Testis (tissue), 3 donors: ENCODE results near the gene BATF. TPM values are rescaled to one million over a fixed set of nuclear protein-coding genes. Genes with fewer than 3 reads are reported as not detected.

Experiments used
- DNase-seq: peaks from one replicate; pipeline ENCODE4 v3.0.0-alpha.2; 2019
- H3K27ac ChIP-seq, 2 donors: fragments of 200-600 bp; sonication (generic); one replicate each; pipeline ENCODE4 v1.5.1; 2019
- H3K27me3 ChIP-seq: fragments of 200-600 bp; sonication (generic); one replicate; pipeline ENCODE4 v1.5.1; 2019
- H3K36me3 ChIP-seq: fragments of 200-600 bp; sonication (generic); one replicate; pipeline ENCODE4 v1.5.1; 2017; ENCODE audit warnings: low read depth; ENCODE audit errors: missing control alignments
- H3K4me1 ChIP-seq: fragments of 200-600 bp; sonication (generic); one replicate; pipeline ENCODE4 v1.5.1; 2019
- H3K4me3 ChIP-seq, 2 donors: fragments of 200-600 bp; sonication (generic); one replicate each; pipeline ENCODE4 v1.5.1; 2017 to 2019
- H3K9me3 ChIP-seq: fragments of 200-600 bp; sonication (generic); one replicate; pipeline ENCODE4 v1.5.1; 2017
- CTCF ChIP-seq, 3 experiments: fragments of 450-650 bp in 2 of 3; fragments of 200-600 bp in 1 of 3; sonication (generic) in 1 of 3; IDR thresholded peaks; one replicate each; pipeline ENCODE4 v1.5.1; 2016 to 2019; ENCODE audit warnings: antibody characterized with exemption in 3 of 3, mild to moderate bottlenecking in 2 of 3, moderate library complexity in 1 of 3
- POLR2A ChIP-seq: fragments of 450-650 bp; IDR thresholded peaks from one replicate; pipeline ENCODE4 v1.6.1; 2017; ENCODE audit warnings: antibody characterized with exemption, mild to moderate bottlenecking, moderate library complexity
- WGBS, 2 donors: methylation state at CpG; one replicate each; pipeline ENCODE4 v1.1.5; 2018; 5-methylcytosine and 5-hydroxymethylcytosine counted together
- intact Hi-C: fragments of 100-400 bp; cut with DNase I; formaldehyde crosslinking; loops from one replicate; pipeline ENCODE4 v1.15.1; 2023; ENCODE audit warnings: low total_unique reads
- polyA plus RNA-seq: library from polyadenylated mRNA; stranded (reverse); fragments of 350-450 nt; fragmentation: Illumina TruSeq; extraction: RNeasy Lipid Tissue Mini Kit (QIAGEN cat#74804); gene quantifications from one replicate; pipeline ENCODE4 v1.2.3, GENCODE V29; 2014; ENCODE audit warnings: low read depth, low replicate concordance; ENCODE audit not compliant: insufficient read depth
- total RNA-seq, 2 donors: library from RNA; depleted of rRNA; stranded (reverse); fragments of >200 nt; gene quantifications; one replicate each; pipeline ENCODE4 v1.2.3, GENCODE V29; 2016

Gene BATF
- total and polyA plus RNA-seq, 3 donors from 2014 or later = 0.63 to 2.9 (median 1.5) TPM

- intact Hi-C loops = loop anchor here (10.0 kb wide), 1 partner anchor 252 kb away; no protein-coding TSS in a partner anchor
- no peak for DNase-seq
- WGBS, 2 donors = 83 to 89% methylated on average over 8 of the region's 8 CpGs
- no peaks in the 10 kb centered on the region for H3K27me3 ChIP-seq
- H3K27ac ChIP-seq = no peak overlapping the region
- no peaks in the 10 kb centered on the region for H3K9me3 ChIP-seq
- TF ChIP-seq POLR2A (no peak), CTCF (IDR thresholded peaks at IDR 0.05) (no peak)
- H3K4me1 ChIP-seq = no peaks in the 10 kb centered on the region
- H3K4me3 ChIP-seq = no peak overlapping the region
- H3K36me3 ChIP-seq = no peaks in the 10 kb centered on the region
These were observed 44.5 kb downstream of the BATF start for GRCh38 chr14:75566752-75567151.

DNA sequence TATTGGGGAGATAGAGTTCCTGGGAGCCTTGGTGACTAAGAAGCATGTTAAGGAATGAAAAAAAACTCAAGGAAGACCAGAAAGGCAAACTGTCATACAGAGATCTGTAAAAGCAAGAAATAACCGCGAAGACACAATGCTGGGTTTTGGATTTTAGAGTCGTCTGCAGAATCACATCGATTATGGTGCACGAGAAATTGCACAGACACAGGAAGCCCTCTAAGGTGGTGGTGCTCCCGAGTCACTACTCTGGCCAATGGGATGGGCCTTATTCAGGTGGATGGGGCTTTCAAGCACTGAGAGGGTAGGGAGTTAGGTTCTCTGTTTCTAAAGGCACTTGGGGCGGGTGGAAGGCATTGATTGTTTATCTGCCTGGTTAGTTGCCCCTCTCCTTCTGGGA is 45.9 kb downstream of the BATF start:
- intact Hi-C loops = loop anchor here (10.0 kb wide), 1 partner anchor 253 kb away; no protein-coding TSS in a partner anchor
- TF ChIP-seq POLR2A (no peak), CTCF (IDR thresholded peaks at IDR 0.05) (no peak)
- 87 to 92% methylated on average over 7 of the region's 7 CpGs for WGBS, 2 donors

DNA sequence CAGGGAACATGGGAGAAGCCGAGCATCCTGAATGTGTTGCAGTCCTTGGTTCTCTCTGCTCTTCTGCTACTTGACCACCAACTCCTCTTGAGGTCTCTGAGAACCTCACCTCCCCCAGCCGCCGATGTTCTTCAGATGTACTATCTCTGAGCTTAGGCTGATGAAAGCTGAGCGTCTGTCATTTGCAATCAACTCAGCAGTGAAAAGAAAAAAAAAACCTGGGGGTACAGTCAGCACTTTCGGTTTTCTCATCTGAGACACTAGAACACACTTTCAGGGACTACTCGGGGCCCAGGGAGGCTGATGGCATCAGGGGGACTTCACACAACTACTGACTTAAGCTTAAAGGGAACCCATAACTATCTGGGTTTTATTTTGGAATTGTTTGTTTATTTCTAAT is 46.5 kb downstream of the BATF start:
- Histone ChIP-seq H3K4me1 (no peaks in the 10 kb centered on the region), H3K9me3 (no peaks in the 10 kb centered on the region), H3K36me3 (no peaks in the 10 kb centered on the region), H3K4me3 (no peak overlapping the region), H3K27ac (no peak overlapping the region), H3K27me3 (no peaks in the 10 kb centered on the region)
- TF ChIP-seq CTCF (IDR thresholded peaks at IDR 0.05) = no peak
- no peak for TF ChIP-seq POLR2A
- DNase-seq = no peak
- 80 to 92% methylated on average over 6 of the region's 6 CpGs for WGBS, 2 donors
- intact Hi-C loops = loop anchor here (10.0 kb wide), 1 partner anchor 254 kb away; no protein-coding TSS in a partner anchor

More for the DNA sequence above, 45.9 kb downstream of the BATF start:
- Histone ChIP-seq H3K4me1 (no peaks in the 10 kb centered on the region), H3K27me3 (no peaks in the 10 kb centered on the region), H3K36me3 (no peaks in the 10 kb centered on the region), H3K9me3 (no peaks in the 10 kb centered on the region), H3K4me3 (no peak overlapping the region), H3K27ac (no peak overlapping the region)
- no peak for DNase-seq

GRCh38 chr14:75570797-75571196 is 48.5 kb downstream of the BATF start:
- intact Hi-C loops = no loop called here

More at GRCh38 chr14:75570797-75571196, 48.5 kb downstream of the BATF start:
- no peaks in the 10 kb centered on the region for H3K27me3 ChIP-seq
- H3K27ac ChIP-seq = no peak overlapping the region
- H3K36me3 ChIP-seq = no peaks in the 10 kb centered on the region
- 67% methylated on average over 2 of the region's 2 CpGs for WGBS, 2 donors
- no peaks in the 10 kb centered on the region for H3K4me1 ChIP-seq
- no peak overlapping the region for H3K4me3 ChIP-seq
- TF ChIP-seq CTCF (IDR thresholded peaks at IDR 0.05) = no peak
- no peak for TF ChIP-seq POLR2A
- DNase-seq = no peak
- H3K9me3 ChIP-seq = no peaks in the 10 kb centered on the region
